ENCODE data around the gene SELPLG.

The SELPLG gene

DNA sequence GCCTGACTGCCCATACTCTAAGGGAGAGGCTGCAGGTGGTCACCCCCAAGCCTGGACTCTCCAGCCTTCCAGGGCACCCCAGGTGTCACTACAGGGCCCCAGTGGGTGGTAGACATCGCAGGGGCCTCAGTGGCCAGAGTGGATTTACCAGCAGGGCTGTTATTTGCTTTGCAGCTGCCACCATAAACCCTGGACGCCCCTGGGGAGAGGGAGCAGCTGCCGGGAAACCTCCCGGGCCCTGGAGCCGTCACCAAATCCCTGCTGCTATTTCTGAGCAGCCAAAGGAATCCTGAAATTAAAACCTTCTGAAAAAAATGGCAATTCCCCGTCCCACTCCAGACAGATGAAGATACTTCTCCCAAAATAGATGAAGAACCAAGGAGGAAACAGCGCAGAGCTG lies 49.7 kb downstream of the SELPLG start:
- Histone ChIP-seq H2BK12ac (ENCODE audit: low read length in 2 of 2) (no peak overlapping the region), H2BK120ac (ENCODE audit: low read depth, low read length) (peak overlapping the region; percentile 66), H3K9me3 (ENCODE audit: control insufficient read depth, low read length) (no peaks in the 10 kb centered on the region), H2BK15ac (ENCODE audit: low read depth, poor library complexity, severe bottlenecking) (peak overlapping the region; percentile 65), H3K4me1 (ENCODE audit: control insufficient read depth, insufficient read depth, low read depth, low read length) (peaks cover 20% of the 10 kb centered on the region), H2AFZ (ENCODE audit: low read depth, low read length) (no peak overlapping the region), H3K4me2 (ENCODE audit: low read length, poor library complexity, severe bottlenecking) (no peak overlapping the region), H3K9ac (ENCODE audit: low read length) (no peak overlapping the region), H4K8ac (ENCODE audit: low read length) (peak overlapping the region; percentile 43), H3K23ac (ENCODE audit: low read length in 2 of 2) (no peak overlapping the region), H3K36me3 (ENCODE audit: control insufficient read depth in 1 of 2, insufficient read depth in 2 of 2, low read depth in 1 of 2, low read length in 2 of 2) (no peaks in the 10 kb centered on the region), H3K4ac (ENCODE audit: low read depth in 1 of 2, low read length in 2 of 2) (peak overlapping the region in 1 of 2 experiments; percentile 53), H2AK5ac (ENCODE audit: low read length, severe bottlenecking) (peak overlapping the region; percentile 6), H2BK5ac (ENCODE audit: low read depth, low read length, poor library complexity, severe bottlenecking) (no peak overlapping the region), H4K91ac (ENCODE audit: low read length) (peak overlapping the region; percentile 14), H3K27me3 (ENCODE audit: control insufficient read depth in 1 of 2, insufficient read depth in 1 of 2, low read length in 2 of 2) (no peaks in the 10 kb centered on the region), H3K27ac (ENCODE audit: low read length, poor library complexity, severe bottlenecking) (no peak overlapping the region), H3K79me1 (replicated peaks; ENCODE audit: low read length, poor library complexity, severe bottlenecking) (no peaks in the 10 kb centered on the region), H3K18ac (ENCODE audit: low read depth in 1 of 2, low read length in 2 of 2) (peak overlapping the region; percentile 5 to 46), H3K4me3 (ENCODE audit: insufficient read depth in 1 of 2, low read depth in 1 of 2, low read length in 2 of 2) (no peak overlapping the region), H3K14ac (ENCODE audit: low read length in 2 of 2) (no peak overlapping the region)
- no peak for DNase-seq
- 46% methylated on average over 7 of the region's 7 CpGs for WGBS

DNA sequence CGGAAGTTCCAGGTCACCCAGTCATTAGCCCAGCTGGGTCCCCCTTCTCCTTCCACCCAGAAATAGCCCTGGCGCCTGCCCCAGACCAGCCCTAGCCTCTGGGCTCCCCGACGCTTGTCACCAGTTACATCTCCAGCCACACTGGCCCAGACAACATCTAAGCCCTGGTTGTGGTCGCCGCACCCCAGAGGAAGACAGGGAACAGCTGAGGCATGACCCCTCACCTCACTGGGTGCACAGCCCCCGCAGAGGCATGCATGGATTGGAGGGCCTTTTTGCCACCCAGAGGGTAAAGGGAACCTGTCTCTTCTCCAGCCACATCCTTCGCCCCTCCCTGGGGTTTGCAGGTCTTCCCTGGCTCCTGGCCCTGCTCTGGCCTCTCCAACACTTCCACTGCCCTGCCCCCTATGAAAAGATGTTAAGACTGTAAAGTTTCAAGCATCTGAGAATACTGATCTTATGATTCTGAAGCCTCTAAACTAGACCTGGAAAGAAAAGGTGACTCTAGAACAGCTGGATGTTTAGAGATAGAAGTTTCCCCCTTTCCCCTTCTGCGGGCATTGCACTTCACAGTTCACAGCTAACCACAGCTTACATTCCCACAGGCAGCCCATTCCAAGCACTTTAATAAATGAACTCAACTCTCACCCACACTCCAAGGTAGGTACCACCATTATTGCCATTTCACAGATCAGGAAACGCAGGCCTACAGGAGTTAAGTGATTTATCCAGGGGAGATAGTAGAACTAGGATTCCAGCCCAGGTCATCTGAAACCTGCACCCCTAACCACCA lies 50.5 kb downstream of the SELPLG start:
- Histone ChIP-seq H2BK15ac (ENCODE audit: low read depth, poor library complexity, severe bottlenecking) (peak overlapping the region; percentile 76), H2BK120ac (ENCODE audit: low read depth, low read length) (peak overlapping the region; percentile 56), H3K27ac (ENCODE audit: low read length, poor library complexity, severe bottlenecking) (no peak overlapping the region), H3K14ac (ENCODE audit: low read length in 2 of 2) (peak overlapping the region in 1 of 2 experiments; percentile 63), H3K9ac (ENCODE audit: low read length) (no peak overlapping the region), H2AK5ac (ENCODE audit: low read length, severe bottlenecking) (peak overlapping the region; percentile 87), H4K91ac (ENCODE audit: low read length) (peak overlapping the region; percentile 92), H3K23ac (ENCODE audit: low read length in 2 of 2) (no peak overlapping the region), H3K4me2 (ENCODE audit: low read length, poor library complexity, severe bottlenecking) (no peak overlapping the region), H2AFZ (ENCODE audit: low read depth, low read length) (no peak overlapping the region), H3K79me1 (replicated peaks; ENCODE audit: low read length, poor library complexity, severe bottlenecking) (no peaks in the 10 kb centered on the region), H3K4me3 (ENCODE audit: insufficient read depth in 1 of 2, low read depth in 1 of 2, low read length in 2 of 2) (no peak overlapping the region), H3K4me1 (ENCODE audit: control insufficient read depth, insufficient read depth, low read depth, low read length) (peaks cover 18% of the 10 kb centered on the region), H3K27me3 (ENCODE audit: control insufficient read depth in 1 of 2, insufficient read depth in 1 of 2, low read length in 2 of 2) (no peaks in the 10 kb centered on the region), H2BK5ac (ENCODE audit: low read depth, low read length, poor library complexity, severe bottlenecking) (no peak overlapping the region), H3K36me3 (ENCODE audit: control insufficient read depth in 1 of 2, insufficient read depth in 2 of 2, low read depth in 1 of 2, low read length in 2 of 2) (no peaks in the 10 kb centered on the region), H4K8ac (ENCODE audit: low read length) (peak overlapping the region; percentile 81), H2BK12ac (ENCODE audit: low read length in 2 of 2) (peak overlapping the region; percentile 29 to 99), H3K4ac (ENCODE audit: low read depth in 1 of 2, low read length in 2 of 2) (peak overlapping the region; percentile 52 to 58), H3K18ac (ENCODE audit: low read depth in 1 of 2, low read length in 2 of 2) (peak overlapping the region; percentile 64 to 81), H3K9me3 (ENCODE audit: control insufficient read depth, low read length) (no peaks in the 10 kb centered on the region)
- DNase-seq, result no peak
- 79% methylated on average over 9 of the region's 10 CpGs for WGBS

DNA sequence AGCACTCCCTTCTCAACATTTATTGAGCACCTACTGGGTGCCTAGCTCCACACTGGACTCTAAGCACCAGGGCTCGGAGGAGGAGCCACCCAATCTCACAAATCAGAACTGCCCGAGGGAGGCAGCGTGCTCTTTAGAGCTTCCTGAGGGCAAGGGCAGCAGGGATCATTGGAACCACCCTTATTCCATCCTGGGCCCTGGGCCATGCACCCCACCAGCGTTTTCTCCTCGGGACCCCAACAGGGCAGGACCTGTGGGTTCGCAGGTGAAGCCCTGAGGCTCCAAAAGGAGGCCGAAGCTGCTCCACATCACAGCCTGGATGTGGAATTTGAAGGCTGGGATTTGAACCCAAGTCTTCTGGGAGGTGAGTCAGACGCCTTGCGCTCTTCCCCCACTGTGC lies 51.2 kb downstream of the SELPLG start:
- no peak overlapping the region for H3K9ac ChIP-seq (ENCODE audit: low read length)
- H2AK5ac ChIP-seq (ENCODE audit: low read length, severe bottlenecking), result peak overlapping the region; percentile 56
- peak overlapping the region in 1 of 2 experiments; percentile 67 for H3K4ac ChIP-seq (ENCODE audit: low read depth in 1 of 2, low read length in 2 of 2)
- H2BK120ac ChIP-seq (ENCODE audit: low read depth, low read length), result peak overlapping the region; percentile 56
- no peak overlapping the region for H3K14ac ChIP-seq (ENCODE audit: low read length in 2 of 2)
- no peaks in the 10 kb centered on the region for H3K79me1 ChIP-seq (replicated peaks; ENCODE audit: low read length, poor library complexity, severe bottlenecking)
- peak overlapping the region; percentile 79 for H4K91ac ChIP-seq (ENCODE audit: low read length)
- 86% methylated on average over 9 of the region's 9 CpGs for WGBS
- peak overlapping the region; percentile 64 for H2BK15ac ChIP-seq (ENCODE audit: low read depth, poor library complexity, severe bottlenecking)
- peak overlapping the region; percentile 73 to 99 for H2BK12ac ChIP-seq (ENCODE audit: low read length in 2 of 2)
- peaks cover 18% of the 10 kb centered on the region for H3K4me1 ChIP-seq (ENCODE audit: control insufficient read depth, insufficient read depth, low read depth, low read length)
- peak overlapping the region; percentile 33 for H2BK5ac ChIP-seq (ENCODE audit: low read depth, low read length, poor library complexity, severe bottlenecking)
- no peak overlapping the region for H3K4me3 ChIP-seq (ENCODE audit: insufficient read depth in 1 of 2, low read depth in 1 of 2, low read length in 2 of 2)
- H3K18ac ChIP-seq (ENCODE audit: low read depth in 1 of 2, low read length in 2 of 2), result peak overlapping the region; percentile 72 to 81
- no peaks in the 10 kb centered on the region for H3K9me3 ChIP-seq (ENCODE audit: control insufficient read depth, low read length)
- no peak overlapping the region for H2AFZ ChIP-seq (ENCODE audit: low read depth, low read length)
- H3K27me3 ChIP-seq (ENCODE audit: control insufficient read depth in 1 of 2, insufficient read depth in 1 of 2, low read length in 2 of 2), result no peaks in the 10 kb centered on the region
- H3K4me2 ChIP-seq (ENCODE audit: low read length, poor library complexity, severe bottlenecking), result no peak overlapping the region
- no peak overlapping the region for H3K23ac ChIP-seq (ENCODE audit: low read length in 2 of 2)
- DNase-seq, result no peak
- peak overlapping the region; percentile 22 for H4K8ac ChIP-seq (ENCODE audit: low read length)
- no peaks in the 10 kb centered on the region for H3K36me3 ChIP-seq (ENCODE audit: control insufficient read depth in 1 of 2, insufficient read depth in 2 of 2, low read depth in 1 of 2, low read length in 2 of 2)
- no peak overlapping the region for H3K27ac ChIP-seq (ENCODE audit: low read length, poor library complexity, severe bottlenecking)

DNA sequence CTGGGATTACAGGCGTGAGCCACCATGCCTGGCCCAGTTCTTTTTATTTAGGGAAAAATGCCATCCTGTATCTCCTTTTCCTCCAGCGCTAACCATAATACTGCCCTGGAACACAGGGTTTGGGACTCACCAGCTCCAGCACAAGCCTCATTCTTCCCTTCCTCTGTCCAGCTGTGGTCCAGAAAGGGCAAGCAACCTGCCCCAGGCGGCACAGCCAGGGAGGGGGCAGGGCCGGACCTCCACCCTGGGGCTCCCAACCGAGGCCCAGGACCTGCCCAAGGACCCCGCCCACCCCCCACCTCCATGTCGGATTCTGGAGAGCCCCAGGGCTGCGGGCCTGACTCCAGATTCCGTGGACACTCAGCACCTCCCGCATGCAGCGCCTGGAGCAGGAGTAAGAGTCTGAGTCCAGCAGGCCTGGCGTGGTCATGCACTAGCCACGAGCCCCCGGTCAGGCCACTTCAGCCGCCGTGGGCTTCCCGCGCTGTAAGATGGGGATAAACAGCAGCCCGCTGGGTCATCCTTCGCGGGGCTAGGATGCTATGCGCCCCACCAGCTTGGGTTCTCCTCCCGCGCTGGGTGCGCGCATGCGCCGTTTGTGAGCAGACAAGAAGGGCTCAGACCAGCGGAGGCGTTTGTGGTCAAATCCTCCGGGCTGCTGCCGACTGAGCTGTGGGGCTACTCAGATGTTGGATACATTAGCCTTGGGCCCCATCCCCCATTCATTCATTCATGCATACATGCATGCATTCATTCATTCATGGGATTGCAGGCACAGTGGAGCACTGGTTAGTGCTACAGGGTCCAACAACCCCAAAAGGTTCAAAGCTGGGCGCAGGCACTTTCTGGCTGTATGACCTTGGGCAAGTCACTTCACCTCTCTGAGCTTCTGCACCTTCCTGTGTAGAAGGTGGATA lies 52.1 kb downstream of the SELPLG start:
- H3K27me3 ChIP-seq (ENCODE audit: control insufficient read depth in 1 of 2, insufficient read depth in 1 of 2, low read length in 2 of 2), result no peaks in the 10 kb centered on the region
- H3K4me1 ChIP-seq (ENCODE audit: control insufficient read depth, insufficient read depth, low read depth, low read length), result peaks cover 24% of the 10 kb centered on the region
- peak overlapping the region; percentile 61 to 97 for H3K4ac ChIP-seq (ENCODE audit: low read depth in 1 of 2, low read length in 2 of 2)
- peak overlapping the region; percentile 55 for H2BK120ac ChIP-seq (ENCODE audit: low read depth, low read length)
- H2BK12ac ChIP-seq (ENCODE audit: low read length in 2 of 2), result peak overlapping the region; percentile 38 to 85
- no peak for DNase-seq
- no peak overlapping the region for H2BK5ac ChIP-seq (ENCODE audit: low read depth, low read length, poor library complexity, severe bottlenecking)
- no peaks in the 10 kb centered on the region for H3K9me3 ChIP-seq (ENCODE audit: control insufficient read depth, low read length)
- no peak overlapping the region for H3K4me2 ChIP-seq (ENCODE audit: low read length, poor library complexity, severe bottlenecking)
- no peak overlapping the region for H3K9ac ChIP-seq (ENCODE audit: low read length)
- peak overlapping the region; percentile 76 for H2BK15ac ChIP-seq (ENCODE audit: low read depth, poor library complexity, severe bottlenecking)
- no peaks in the 10 kb centered on the region for H3K79me1 ChIP-seq (replicated peaks; ENCODE audit: low read length, poor library complexity, severe bottlenecking)
- no peak overlapping the region for H2AK5ac ChIP-seq (ENCODE audit: low read length, severe bottlenecking)
- peak overlapping the region; percentile 65 to 87 for H3K18ac ChIP-seq (ENCODE audit: low read depth in 1 of 2, low read length in 2 of 2)
- no peak overlapping the region for H3K4me3 ChIP-seq (ENCODE audit: insufficient read depth in 1 of 2, low read depth in 1 of 2, low read length in 2 of 2)
- H4K91ac ChIP-seq (ENCODE audit: low read length), result peak overlapping the region; percentile 44
- no peak overlapping the region for H3K23ac ChIP-seq (ENCODE audit: low read length in 2 of 2)
- no peak overlapping the region for H3K27ac ChIP-seq (ENCODE audit: low read length, poor library complexity, severe bottlenecking)
- no peak overlapping the region for H2AFZ ChIP-seq (ENCODE audit: low read depth, low read length)
- peak overlapping the region in 1 of 2 experiments; percentile 29 for H3K14ac ChIP-seq (ENCODE audit: low read length in 2 of 2)
- WGBS, result 96% methylated on average over 33 of the region's 33 CpGs
- no peaks in the 10 kb centered on the region for H3K36me3 ChIP-seq (ENCODE audit: control insufficient read depth in 1 of 2, insufficient read depth in 2 of 2, low read depth in 1 of 2, low read length in 2 of 2)
- peak overlapping the region; percentile 29 for H4K8ac ChIP-seq (ENCODE audit: low read length)
